Body of pancreas (tissue), 4 donors: Measurements from ENCODE around the gene LNPEP.

ENCODE experiments used
- CTCF ChIP-seq, 7 experiments: fragments of 450-650 bp in 4 of 7; fragments of 200-600 bp in 3 of 7; sonication (generic) in 3 of 7; IDR thresholded peaks; one replicate each; pipeline ENCODE4 v1.5.1; 2016 to 2019; ENCODE audit warnings: antibody characterized with exemption in 7 of 7
- POLR2A ChIP-seq, 3 donors: fragments of 450-650 bp; IDR thresholded peaks; one replicate each; pipeline ENCODE4 v1.6.1; 2016; ENCODE audit warnings: antibody characterized with exemption in 3 of 3, mild to moderate bottlenecking in 2 of 3

- TF ChIP-seq CTCF (IDR thresholded peaks at IDR 0.05) (no peak), POLR2A (IDR thresholded peaks at IDR 0.05) (no peak)
Observed at GRCh38 chr5:97072696-97073095, 136.8 kb downstream of the LNPEP start.
